ENCODE measurements around the gene CHST12. TPM values are rescaled to one million over a fixed set of nuclear protein-coding genes. Genes with fewer than 3 reads are reported as not detected.

CHST12 gene
- total RNA-seq, 1 donor from 2014 or later = 13.8 TPM

DNA sequence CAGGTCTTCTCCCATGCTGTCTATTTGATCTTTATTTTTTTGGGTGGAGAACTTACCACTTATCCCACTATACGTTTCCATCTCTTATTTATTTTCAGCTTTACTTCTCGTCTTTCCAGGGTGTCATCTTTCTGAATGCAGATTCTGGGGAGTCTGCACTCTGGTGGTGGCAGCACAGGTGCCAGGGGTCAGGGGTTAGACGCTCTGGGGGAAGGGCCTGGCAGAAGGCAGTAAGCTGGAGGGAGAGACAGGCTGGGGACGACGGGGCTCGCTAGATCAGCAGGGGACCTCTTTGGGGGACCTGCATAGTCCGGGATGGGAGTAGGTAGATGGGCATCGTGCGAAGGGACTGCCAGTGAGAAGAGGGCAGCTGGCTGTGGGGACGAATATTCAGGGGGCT is 22.3 kb downstream of the CHST12 start:
- intact Hi-C loops (cut with DNase I) = no loop called here
- no peak for DNase-seq (ENCODE audit: low spot score)

GRCh38 chr7:2431260-2431867 is 28.0 kb downstream of the CHST12 start:
- intact Hi-C loops (cut with DNase I) = no loop called here
- no peak for DNase-seq (ENCODE audit: low spot score)

DNA sequence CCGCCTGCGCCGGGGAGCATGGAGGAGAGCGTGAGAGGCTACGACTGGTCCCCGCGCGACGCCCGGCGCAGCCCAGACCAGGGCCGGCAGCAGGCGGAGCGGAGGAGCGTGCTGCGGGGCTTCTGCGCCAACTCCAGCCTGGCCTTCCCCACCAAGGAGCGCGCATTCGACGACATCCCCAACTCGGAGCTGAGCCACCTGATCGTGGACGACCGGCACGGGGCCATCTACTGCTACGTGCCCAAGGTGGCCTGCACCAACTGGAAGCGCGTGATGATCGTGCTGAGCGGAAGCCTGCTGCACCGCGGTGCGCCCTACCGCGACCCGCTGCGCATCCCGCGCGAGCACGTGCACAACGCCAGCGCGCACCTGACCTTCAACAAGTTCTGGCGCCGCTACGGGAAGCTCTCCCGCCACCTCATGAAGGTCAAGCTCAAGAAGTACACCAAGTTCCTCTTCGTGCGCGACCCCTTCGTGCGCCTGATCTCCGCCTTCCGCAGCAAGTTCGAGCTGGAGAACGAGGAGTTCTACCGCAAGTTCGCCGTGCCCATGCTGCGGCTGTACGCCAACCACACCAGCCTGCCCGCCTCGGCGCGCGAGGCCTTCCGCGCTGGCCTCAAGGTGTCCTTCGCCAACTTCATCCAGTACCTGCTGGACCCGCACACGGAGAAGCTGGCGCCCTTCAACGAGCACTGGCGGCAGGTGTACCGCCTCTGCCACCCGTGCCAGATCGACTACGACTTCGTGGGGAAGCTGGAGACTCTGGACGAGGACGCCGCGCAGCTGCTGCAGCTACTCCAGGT is 29.7 kb downstream of the CHST12 start:
- intact Hi-C loops (cut with DNase I) = no loop called here

DNA sequence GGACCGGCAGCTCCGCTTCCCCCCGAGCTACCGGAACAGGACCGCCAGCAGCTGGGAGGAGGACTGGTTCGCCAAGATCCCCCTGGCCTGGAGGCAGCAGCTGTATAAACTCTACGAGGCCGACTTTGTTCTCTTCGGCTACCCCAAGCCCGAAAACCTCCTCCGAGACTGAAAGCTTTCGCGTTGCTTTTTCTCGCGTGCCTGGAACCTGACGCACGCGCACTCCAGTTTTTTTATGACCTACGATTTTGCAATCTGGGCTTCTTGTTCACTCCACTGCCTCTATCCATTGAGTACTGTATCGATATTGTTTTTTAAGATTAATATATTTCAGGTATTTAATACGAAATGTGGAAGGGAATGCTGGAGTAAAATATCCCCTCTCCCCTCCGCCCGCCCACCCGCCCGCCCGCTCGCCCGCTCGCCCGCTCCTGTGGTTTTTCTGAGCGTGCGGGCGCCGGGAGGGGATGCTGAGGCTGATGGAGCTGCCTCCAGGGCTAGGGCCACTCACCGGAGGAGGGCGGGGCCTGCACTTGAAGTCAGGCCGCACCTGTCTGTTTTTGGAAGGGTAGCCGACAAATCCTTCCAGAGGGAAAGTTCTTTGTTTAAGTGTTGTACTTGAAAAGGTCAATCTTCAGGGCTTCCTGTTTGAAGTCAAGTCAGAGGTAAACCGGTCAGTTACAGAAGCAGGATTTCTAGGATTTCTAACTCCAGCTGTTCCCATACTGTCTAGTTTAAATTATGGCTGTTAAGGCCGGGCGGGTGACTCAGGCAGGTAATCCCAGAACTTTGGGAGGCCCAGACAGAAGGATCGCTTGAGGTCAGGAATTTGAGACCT is 30.5 kb downstream of the CHST12 start:
- no peak for DNase-seq (ENCODE audit: low spot score)
- intact Hi-C loops (cut with DNase I) = no loop called here

More for the DNA sequence above, 29.7 kb downstream of the CHST12 start:
- DNase-seq (ENCODE audit: low spot score) = no peak

- no peak for DNase-seq (ENCODE audit: low spot score)
- intact Hi-C loops (cut with DNase I) = no loop called here
These were observed 31.7 kb downstream of the CHST12 start for GRCh38 chr7:2435146-2435545.

GRCh38 chr7:2436341-2437104 is 33.1 kb downstream of the CHST12 start:
- DNase-seq (ENCODE audit: low spot score) = no peak
- intact Hi-C loops (cut with DNase I) = no loop called here

DNA sequence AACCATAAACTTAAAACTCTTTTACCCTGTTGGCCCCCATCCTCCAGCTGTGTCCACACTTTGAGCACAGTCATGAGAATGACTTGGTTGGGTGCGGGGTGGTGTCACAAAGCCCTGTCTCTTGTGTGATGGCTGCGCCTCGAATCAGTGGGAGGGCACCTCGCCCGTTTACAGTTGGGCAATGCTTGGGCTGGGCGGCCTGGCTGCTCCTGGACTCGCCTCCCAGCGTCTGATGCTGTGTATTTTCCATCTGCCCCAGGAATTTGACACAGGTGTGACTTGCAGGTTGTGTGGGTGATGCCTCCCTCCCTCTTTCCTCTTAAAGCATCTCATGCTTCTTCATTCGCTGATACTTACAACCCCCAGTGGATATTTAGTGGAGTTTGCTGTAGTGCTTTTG is 33.7 kb downstream of the CHST12 start:
- intact Hi-C loops (cut with DNase I) = no loop called here
- no peak for DNase-seq (ENCODE audit: low spot score)

- intact Hi-C loops (cut with DNase I) = no loop called here
- no peak for DNase-seq (ENCODE audit: low spot score)
These were observed 34.2 kb downstream of the CHST12 start for GRCh38 chr7:2437537-2438148.

- intact Hi-C loops (cut with DNase I) = no loop called here
These were observed 34.8 kb downstream of the CHST12 start for GRCh38 chr7:2438186-2438585.

GRCh38 chr7:2438775-2439174 is 35.4 kb downstream of the CHST12 start:
- no peak for DNase-seq (ENCODE audit: low spot score)
- intact Hi-C loops (cut with DNase I) = no loop called here

More at GRCh38 chr7:2438186-2438585, 34.8 kb downstream of the CHST12 start:
- DNase-seq (ENCODE audit: low spot score) = no peak

- intact Hi-C loops (cut with DNase I) = no loop called here
- DNase-seq (ENCODE audit: low spot score) = no peak
These were observed 37.3 kb downstream of the CHST12 start for GRCh38 chr7:2440608-2441245.

GRCh38 chr7:2441430-2442058 is 38.1 kb downstream of the CHST12 start:
- DNase-seq (ENCODE audit: low spot score) = no peak
- intact Hi-C loops (cut with DNase I) = no loop called here

DNA sequence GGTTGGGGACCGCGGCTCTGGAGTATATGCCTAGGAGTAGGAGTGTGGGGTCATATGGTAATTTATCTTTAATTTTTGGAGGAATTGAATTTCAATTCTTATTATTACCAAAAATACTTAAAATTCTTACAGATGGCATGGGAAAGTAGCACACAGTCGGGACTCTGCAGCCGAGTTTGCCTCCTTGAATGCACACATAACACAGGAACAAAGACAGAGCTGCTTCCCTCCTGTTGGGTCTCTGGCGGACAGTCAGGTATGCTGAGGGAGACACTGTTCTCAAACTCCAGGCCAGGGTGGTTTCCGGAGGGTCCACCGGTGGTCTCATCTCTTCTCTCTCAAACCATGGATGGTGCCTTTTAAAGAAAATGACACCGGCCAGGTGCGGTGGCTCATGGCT is 40.1 kb downstream of the CHST12 start:
- intact Hi-C loops (cut with DNase I) = no loop called here
- no peak for DNase-seq (ENCODE audit: low spot score)

- intact Hi-C loops (cut with DNase I) = no loop called here
- DNase-seq (ENCODE audit: low spot score) = no peak
These were observed 41.1 kb downstream of the CHST12 start for GRCh38 chr7:2444476-2444875.

DNA sequence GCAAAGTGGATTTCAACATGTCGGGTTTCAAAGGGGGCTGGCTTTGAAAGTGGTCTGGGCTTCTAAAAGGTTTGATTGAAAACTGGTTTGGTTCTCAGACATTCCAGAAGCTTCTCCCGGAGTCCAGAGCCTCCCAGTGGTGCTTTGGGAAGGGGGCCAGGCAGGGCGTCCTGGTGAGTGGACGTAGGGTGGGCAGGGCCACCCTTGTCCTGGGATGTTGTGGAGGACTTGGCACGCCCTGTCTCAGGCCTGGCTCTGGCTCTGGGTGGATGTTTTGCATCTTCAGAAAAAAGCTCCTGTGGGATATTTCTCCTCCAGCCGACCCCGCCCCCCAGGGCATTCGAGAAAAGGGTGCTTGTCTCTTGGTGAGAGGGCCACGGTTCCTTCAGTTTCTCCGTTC is 41.6 kb downstream of the CHST12 start:
- DNase-seq (ENCODE audit: low spot score) = no peak
- intact Hi-C loops (cut with DNase I) = no loop called here

DNA sequence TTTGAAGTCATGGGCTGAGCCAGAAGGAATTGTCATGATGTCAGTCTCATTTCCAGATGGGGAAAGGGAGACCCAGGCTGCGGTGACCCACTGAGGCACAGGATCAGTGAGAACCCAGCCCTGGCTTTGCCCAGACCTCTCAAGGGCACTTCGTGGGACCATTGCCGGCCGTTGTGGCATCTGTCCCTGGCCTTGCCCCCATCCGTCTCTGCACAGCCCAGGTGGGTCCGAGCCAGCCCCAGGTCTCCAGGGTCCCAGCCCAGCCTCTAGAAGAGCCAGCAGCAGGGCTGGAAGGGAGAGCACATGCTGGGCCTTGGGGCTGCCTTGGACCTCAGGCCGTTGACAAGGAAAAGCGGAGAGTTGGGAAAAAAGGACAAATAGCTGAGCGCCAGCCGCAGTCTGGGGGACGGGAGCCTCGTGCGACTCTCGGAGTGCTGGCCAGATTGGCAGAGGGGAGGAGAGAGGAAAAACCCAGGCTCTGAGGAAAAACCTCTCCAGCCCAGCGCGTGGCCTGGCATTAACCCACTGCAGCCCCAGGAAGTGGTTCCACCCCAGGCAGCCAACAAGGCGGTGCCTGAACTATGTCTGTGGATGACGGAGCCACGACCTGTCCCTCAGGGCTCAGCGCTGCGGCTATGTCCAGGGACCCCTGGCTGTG is 42.6 kb downstream of the CHST12 start:
- DNase-seq (ENCODE audit: low spot score) = no peak
- intact Hi-C loops (cut with DNase I) = no loop called here

- DNase-seq (ENCODE audit: low spot score) = no peak
- intact Hi-C loops (cut with DNase I) = no loop called here
These were observed 43.3 kb downstream of the CHST12 start for GRCh38 chr7:2446676-2447075.
